ENCODE measurements around the gene IFTAP. TPM values are rescaled to one million over a fixed set of nuclear protein-coding genes. Genes with fewer than 3 reads are reported as not detected.
"Not testable (repeated sequence)": the region's sequence is repeated elsewhere in the genome, so short reads cannot be mapped to it uniquely, and the experiment has no call there.

The IFTAP gene
- total RNA-seq, 2 donors from 2014 or later: 23.5 to 38.1 TPM

DNA sequence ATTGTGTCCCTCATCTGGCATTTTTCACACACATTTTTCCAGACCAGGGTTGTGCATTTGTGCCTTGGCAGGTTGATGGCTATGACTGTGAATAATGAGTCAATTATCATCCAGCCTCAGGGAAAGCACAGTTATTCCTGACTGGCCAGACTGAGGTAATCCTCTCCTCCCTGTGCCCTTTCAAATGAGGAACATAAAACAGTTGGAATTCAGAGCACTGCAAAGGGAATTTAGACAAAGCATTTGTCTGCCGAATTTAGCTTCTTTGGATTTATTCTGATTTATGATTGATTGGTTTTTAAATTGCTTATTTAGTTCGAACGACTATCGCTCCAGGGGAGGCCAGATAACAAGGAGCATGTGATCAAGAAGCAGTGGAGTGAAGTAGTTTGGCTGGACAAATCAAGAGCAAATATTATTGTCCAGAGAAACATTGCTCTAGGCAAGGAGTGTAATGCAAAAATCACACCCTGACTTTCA, 34.5 kb downstream of the IFTAP start:
- Histone ChIP-seq H3K27me3 (replicated peaks; ENCODE audit: insufficient read depth) (no peaks in the 10 kb centered on the region), H3K36me3 (no peaks in the 10 kb centered on the region), H3K4me3 (no peak overlapping the region), H3K9me3 (no peaks in the 10 kb centered on the region), H3K4me1 (replicated peaks) (no peaks in the 10 kb centered on the region), H3K27ac (no peak overlapping the region)
- no peak for DNase-seq (ENCODE audit: low spot score)
- TF ChIP-seq POLR2AphosphoS5 (IDR thresholded peaks at IDR 0.05) (no peak), POLR2A (IDR thresholded peaks at IDR 0.05) (no peak)
- TF ChIP-seq, protein P1, sequence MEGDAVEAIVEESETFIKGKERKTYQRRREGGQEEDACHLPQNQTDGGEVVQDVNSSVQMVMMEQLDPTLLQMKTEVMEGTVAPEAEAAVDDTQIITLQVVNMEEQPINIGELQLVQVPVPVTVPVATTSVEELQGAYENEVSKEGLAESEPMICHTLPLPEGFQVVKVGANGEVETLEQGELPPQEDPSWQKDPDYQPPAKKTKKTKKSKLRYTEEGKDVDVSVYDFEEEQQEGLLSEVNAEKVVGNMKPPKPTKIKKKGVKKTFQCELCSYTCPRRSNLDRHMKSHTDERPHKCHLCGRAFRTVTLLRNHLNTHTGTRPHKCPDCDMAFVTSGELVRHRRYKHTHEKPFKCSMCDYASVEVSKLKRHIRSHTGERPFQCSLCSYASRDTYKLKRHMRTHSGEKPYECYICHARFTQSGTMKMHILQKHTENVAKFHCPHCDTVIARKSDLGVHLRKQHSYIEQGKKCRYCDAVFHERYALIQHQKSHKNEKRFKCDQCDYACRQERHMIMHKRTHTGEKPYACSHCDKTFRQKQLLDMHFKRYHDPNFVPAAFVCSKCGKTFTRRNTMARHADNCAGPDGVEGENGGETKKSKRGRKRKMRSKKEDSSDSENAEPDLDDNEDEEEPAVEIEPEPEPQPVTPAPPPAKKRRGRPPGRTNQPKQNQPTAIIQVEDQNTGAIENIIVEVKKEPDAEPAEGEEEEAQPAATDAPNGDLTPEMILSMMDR (IDR thresholded peaks at IDR 0.05): no peak
- 64% methylated on average over 4 of the region's 4 CpGs for WGBS
- intact Hi-C loops (cut with DNase I): no loop called here

DNA sequence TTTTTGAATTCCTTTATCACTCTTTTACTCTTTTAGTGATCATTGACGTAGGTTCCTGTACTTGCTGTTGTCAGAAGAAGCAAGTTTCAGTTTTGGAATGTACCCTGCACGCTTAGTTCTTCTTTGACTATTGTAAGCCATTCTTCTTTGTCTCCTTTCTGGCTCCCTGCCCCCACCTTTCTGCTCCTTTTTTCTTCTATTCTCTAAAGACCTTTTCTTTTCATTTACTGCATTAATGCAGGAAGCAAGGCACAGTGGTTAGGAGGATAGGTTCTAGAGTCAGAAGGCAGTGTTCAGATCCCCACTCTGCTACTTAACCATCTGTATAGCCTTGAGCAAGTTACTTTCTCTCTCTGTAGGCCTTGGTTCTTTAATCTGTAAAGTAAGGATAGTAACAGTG, 37.5 kb downstream of the IFTAP start:
- intact Hi-C loops (cut with DNase I): no loop called here
- TF ChIP-seq POLR2A (IDR thresholded peaks at IDR 0.05): no peak
- DNase-seq (ENCODE audit: low spot score): no peak
- Histone ChIP-seq H3K4me1 (replicated peaks) (no peaks in the 10 kb centered on the region), H3K9me3 (no peaks in the 10 kb centered on the region), H3K4me3 (no peak overlapping the region), H3K27ac (no peak overlapping the region), H3K36me3 (no peaks in the 10 kb centered on the region), H3K27me3 (replicated peaks; ENCODE audit: insufficient read depth) (no peaks in the 10 kb centered on the region)
- WGBS: 77% methylated on average over 2 of the region's 2 CpGs

DNA sequence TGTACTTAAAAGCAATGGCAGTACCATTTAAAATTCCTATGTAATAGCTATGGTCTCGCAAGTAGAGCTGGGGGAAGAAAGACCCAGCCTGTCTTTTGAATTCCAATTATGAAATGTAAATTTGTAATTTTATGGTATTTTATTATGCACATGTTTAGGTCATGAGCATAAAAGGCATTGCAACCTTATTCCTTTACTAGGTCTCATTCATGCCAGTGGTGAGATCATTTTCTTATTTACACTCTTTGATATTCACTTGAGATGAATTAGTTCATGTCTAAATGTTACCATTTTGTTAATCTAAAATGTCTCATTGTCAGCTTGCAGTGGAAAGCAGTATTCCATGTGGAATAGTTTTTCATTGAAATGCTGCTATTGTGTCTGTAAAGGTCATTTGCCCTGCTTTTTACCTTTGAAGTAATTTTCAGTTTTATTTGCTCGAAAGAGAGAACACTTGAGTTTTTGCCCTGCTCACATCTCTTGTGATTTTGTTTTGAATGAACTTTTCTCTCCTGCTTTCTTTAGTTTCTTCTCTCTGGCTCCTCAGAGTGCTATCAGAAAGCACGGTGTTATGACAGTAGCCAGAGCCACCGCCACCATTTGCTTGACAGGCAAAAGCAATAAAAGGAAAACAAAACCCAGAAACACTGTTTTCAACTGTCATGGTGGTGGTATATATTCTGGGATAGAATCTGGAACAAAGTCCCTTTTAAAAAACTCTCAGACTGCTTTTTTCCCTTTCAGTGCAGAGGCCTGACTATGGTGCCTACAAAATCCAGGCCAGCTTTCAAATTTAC, 41.0 kb downstream of the IFTAP start:
- 86% methylated on average over 4 of the region's 4 CpGs for WGBS
- Histone ChIP-seq H3K27ac (no peak overlapping the region), H3K9me3 (no peaks in the 10 kb centered on the region), H3K4me1 (replicated peaks) (peaks cover 4% of the 10 kb centered on the region), H3K27me3 (replicated peaks; ENCODE audit: insufficient read depth) (no peaks in the 10 kb centered on the region), H3K36me3 (no peaks in the 10 kb centered on the region), H3K4me3 (no peak overlapping the region)
- no peak for DNase-seq (ENCODE audit: low spot score)
- TF ChIP-seq, protein P1 (IDR thresholded peaks at IDR 0.05): no peak
- no peak for TF ChIP-seq POLR2AphosphoS5 (IDR thresholded peaks at IDR 0.05)
- no peak for TF ChIP-seq POLR2A (IDR thresholded peaks at IDR 0.05)
- intact Hi-C loops (cut with DNase I): no loop called here

DNA sequence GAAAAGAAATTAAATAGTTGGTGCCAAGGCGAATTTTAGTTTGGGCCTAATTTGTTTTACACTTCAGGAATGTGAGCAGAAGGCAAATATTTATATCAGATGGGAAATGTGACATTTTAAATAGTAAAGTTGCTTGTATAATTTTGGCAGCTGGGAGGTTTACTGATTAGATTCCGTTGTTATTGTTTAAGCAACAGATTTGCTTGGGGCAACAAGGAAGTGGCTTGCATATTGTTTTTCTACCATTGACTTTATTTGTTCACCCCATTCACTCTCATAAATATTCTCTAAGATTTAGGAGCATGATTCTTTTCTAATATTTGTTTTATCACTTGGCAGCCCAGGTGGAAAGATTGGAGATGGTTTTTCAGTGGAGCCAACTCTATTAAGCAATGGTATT, 44.3 kb downstream of the IFTAP start:
- peak; percentile 24 for TF ChIP-seq POLR2AphosphoS5 (IDR thresholded peaks at IDR 0.05)
- TF ChIP-seq, protein P1 (IDR thresholded peaks at IDR 0.05): no peak
- no peak for TF ChIP-seq POLR2A (IDR thresholded peaks at IDR 0.05)
- Histone ChIP-seq H3K4me3 (no peak overlapping the region), H3K27me3 (replicated peaks; ENCODE audit: insufficient read depth) (no peaks in the 10 kb centered on the region), H3K4me1 (replicated peaks) (peaks cover 4% of the 10 kb centered on the region), H3K9me3 (no peaks in the 10 kb centered on the region), H3K27ac (no peak overlapping the region), H3K36me3 (no peaks in the 10 kb centered on the region)
- intact Hi-C loops (cut with DNase I): no loop called here
- WGBS: 25% methylated on average over 2 of the region's 2 CpGs
- no peak for DNase-seq (ENCODE audit: low spot score)

DNA sequence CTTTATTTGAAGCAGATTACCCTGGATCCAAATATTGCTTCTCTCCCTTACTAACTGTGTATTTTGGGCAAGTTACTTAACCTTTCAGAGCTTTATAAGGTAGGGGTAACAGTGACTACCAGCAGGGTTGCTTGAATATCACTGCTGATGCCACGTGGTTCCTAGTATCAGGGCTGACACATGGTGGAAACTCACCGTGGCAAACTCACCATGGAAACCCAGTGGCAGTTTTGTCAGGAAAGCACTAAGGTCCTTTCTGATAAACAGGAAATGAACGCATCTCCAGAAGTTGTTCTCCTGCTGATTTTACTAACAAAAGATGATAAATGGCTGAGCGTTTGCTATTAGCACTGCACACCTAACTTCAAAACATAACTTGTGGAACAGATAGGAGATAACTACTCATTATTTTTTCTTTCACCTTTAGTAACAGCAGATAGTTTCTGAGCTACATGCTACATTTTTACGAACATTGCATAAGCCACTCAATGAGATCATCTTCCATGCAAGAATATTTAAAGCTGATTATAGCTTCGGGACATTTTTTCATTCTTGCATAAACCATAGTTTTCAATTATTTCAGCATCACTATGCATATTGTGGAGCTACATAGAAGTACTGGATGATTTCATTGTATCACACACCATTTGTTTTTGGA, 63.4 kb downstream of the IFTAP start:
- Histone ChIP-seq H3K4me3 (no peak overlapping the region), H3K36me3 (no peaks in the 10 kb centered on the region), H3K4me1 (replicated peaks) (no peaks in the 10 kb centered on the region), H3K27ac (no peak overlapping the region), H3K9me3 (no peaks in the 10 kb centered on the region), H3K27me3 (replicated peaks; ENCODE audit: insufficient read depth) (no peaks in the 10 kb centered on the region)
- intact Hi-C loops (cut with DNase I): no loop called here
- 88% methylated on average over 6 of the region's 6 CpGs for WGBS
- DNase-seq (ENCODE audit: low spot score): no peak
- TF ChIP-seq POLR2A (IDR thresholded peaks at IDR 0.05) (no peak), POLR2AphosphoS5 (IDR thresholded peaks at IDR 0.05) (no peak)
- TF ChIP-seq, protein P1 (IDR thresholded peaks at IDR 0.05): no peak

DNA sequence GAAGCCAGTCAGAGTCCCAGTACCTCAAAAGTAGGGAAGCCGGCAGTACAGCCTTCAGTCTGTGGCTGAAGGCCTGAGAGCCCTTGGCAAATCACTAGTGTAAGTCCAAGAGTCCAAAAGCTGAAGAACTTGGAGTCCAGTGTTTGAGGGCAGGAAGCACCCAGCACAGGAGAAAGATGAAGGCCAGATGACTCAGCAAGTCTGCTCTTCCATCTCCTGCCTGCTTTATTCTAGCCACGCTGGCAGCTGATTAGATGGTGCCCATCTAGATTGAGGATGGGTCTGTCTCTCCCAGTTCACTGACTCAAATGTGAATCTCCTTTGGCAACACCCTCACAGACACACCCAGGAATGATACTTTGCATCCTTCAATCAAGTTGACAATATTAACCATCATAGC, 67.1 kb downstream of the IFTAP start:
- intact Hi-C loops (cut with DNase I); DNase-seq (ENCODE audit: low spot score): not testable (repeated sequence)

More for the DNA sequence above, 67.1 kb downstream of the IFTAP start:
- H3K4me1 ChIP-seq (replicated peaks); H3K4me3 ChIP-seq; H3K9me3 ChIP-seq; H3K27me3 ChIP-seq (replicated peaks; ENCODE audit: insufficient read depth); H3K36me3 ChIP-seq; H3K27ac ChIP-seq: not testable (repeated sequence)
- 95% methylated on average over 2 of the region's 2 CpGs for WGBS
